IPS DF 4.7 (cell line): ENCODE measurements around the gene DAZAP1.

Source experiments
- DNase-seq: peaks from one replicate; pipeline ENCODE4 v3.0.0-alpha.2; 2013; ENCODE audit warnings: low spot score; ENCODE audit errors: extremely low read depth

Gene DAZAP1

GRCh38 chr19:1393841-1394240, 13.5 kb upstream of the DAZAP1 start:
- no peak for DNase-seq

- DNase-seq, result no peak
Observed at GRCh38 chr19:1394252-1395193, 12.9 kb upstream of the DAZAP1 start.

GRCh38 chr19:1395194-1396018, 12.0 kb upstream of the DAZAP1 start:
- no peak for DNase-seq

- DNase-seq, result no peak
Observed at GRCh38 chr19:1396019-1396767, 11.2 kb upstream of the DAZAP1 start.

GRCh38 chr19:1396768-1397679, 10.4 kb upstream of the DAZAP1 start:
- no peak for DNase-seq

GRCh38 chr19:1397838-1398237, 9.5 kb upstream of the DAZAP1 start:
- DNase-seq, result no peak

GRCh38 chr19:1399079-1399478, 8.3 kb upstream of the DAZAP1 start:
- DNase-seq, result no peak

- no peak for DNase-seq
Observed at GRCh38 chr19:1399745-1400144, 7.6 kb upstream of the DAZAP1 start.

GRCh38 chr19:1400281-1401137, 6.9 kb upstream of the DAZAP1 start:
- DNase-seq, result no peak

- DNase-seq, result no peak
Observed at GRCh38 chr19:1401138-1401888, 6.1 kb upstream of the DAZAP1 start, which contains the start of gene GAMT. Gene GAMT (minus strand): TSS chr19:1401542. CDS start chr19:1401476, 66 bp downstream.

GRCh38 chr19:1401889-1402217, 5.5 kb upstream of the DAZAP1 start:
- no peak for DNase-seq

GRCh38 chr19:1402411-1403070, 4.8 kb upstream of the DAZAP1 start:
- DNase-seq, result no peak

- DNase-seq, result no peak
Observed at GRCh38 chr19:1406774-1407527, 435 bp upstream of the DAZAP1 start.

GRCh38 chr19:1408300-1409203, 1.2 kb downstream of the DAZAP1 start:
- no peak for DNase-seq

- DNase-seq, result no peak
Observed at GRCh38 chr19:1409204-1410005, 2.0 kb downstream of the DAZAP1 start.
